Activated effector memory CD4-positive, alpha-beta T cell treated with anti-CD3 and anti-CD28 coated beads, Interleukin-2, amount 50 U/mL, for 16 hours (primary cell): Measurements from ENCODE around the gene RYR3.
"Not testable (repeated sequence)": the region's sequence is repeated elsewhere in the genome, so short reads cannot be mapped to it uniquely, and the experiment has no call there.

Experiments used
- DNase-seq: peaks from one replicate; pipeline ENCODE4 v3.0.0-alpha.2; 2020

The RYR3 gene

GRCh38 chr15:33526532-33526931 is 215.8 kb downstream of the RYR3 start:
- DNase-seq = no peak

- DNase-seq = no peak
Measured at GRCh38 chr15:33533197-33533596, 222.4 kb downstream of the RYR3 start.

DNA sequence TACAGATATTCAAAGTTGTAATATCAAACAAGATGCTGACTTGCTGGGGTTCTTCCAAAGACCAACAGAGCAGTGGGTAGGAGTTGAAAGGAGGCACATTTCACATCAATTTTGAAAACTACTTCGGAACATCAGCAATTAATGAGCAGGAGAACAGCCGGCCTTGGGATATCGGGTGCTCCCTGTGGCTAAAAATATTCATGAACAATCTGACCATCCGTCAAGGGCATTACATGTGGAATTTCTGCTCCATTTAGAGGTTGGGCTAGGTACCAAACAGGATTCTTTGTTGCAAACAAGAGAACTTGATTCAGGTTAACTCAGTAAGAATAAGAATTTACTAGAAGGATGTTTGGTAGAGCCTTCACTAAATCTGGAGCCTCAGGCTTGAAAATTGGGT is 223.9 kb downstream of the RYR3 start:
- no peak for DNase-seq

- no peak for DNase-seq
Measured at GRCh38 chr15:33535135-33535534, 224.4 kb downstream of the RYR3 start.

DNA sequence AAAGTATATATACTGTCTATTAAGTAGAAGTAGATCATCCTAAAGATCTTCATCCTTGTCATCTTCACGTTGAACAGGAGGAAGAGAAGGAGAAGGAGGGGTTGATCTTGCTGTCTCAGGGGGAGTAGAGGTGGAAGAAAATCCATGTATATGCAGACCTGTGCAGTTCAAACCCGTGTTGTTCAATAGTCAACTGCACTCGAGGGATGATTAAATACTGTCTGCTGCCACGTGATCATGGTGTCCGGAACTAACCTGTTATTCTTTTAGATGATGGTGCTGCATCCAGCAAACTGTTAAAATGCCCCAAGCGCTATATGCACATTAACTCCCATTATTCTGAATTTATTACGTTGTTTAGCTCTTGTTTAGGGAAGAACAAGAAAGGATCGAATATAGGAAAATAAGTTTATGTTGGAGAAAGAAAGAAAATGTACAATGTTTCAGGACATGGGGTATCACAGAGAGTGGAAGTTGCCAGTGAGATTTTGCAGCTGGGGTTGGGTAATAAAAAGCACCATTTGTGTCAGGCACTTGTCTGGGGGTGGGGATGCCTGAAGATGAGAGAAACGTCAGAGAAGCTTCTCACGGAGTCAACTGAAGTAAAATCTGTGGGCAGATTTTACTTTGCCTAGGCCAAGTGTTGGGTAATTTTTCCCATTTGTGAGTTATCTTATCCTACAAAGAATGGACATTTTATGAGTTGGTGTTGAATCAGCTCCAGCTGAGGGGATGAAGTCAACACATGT is 229.2 kb downstream of the RYR3 start:
- no peak for DNase-seq

DNA sequence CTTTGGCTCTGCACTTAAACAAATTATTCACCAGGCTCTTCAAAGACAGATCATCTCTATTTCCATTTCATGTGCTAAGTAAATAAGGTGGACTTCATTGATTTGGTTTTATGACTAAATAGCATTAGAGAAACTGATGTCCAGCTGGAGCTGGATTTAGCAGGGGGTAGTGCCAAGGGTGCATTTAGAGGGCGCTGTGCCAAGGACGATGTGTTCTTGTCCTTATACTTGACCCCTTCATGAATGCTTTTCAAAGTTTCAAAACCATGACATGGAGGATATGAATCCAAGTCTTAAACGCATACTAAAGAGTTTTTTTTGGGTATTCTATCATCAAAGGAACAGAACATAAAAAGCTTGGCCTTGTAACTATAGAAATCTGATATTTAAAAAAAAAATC is 233.2 kb downstream of the RYR3 start:
- no peak for DNase-seq

GRCh38 chr15:33545866-33546265 is 235.1 kb downstream of the RYR3 start:
- DNase-seq = no peak

- no peak for DNase-seq
Measured at GRCh38 chr15:33547876-33548275, 237.1 kb downstream of the RYR3 start.

DNA sequence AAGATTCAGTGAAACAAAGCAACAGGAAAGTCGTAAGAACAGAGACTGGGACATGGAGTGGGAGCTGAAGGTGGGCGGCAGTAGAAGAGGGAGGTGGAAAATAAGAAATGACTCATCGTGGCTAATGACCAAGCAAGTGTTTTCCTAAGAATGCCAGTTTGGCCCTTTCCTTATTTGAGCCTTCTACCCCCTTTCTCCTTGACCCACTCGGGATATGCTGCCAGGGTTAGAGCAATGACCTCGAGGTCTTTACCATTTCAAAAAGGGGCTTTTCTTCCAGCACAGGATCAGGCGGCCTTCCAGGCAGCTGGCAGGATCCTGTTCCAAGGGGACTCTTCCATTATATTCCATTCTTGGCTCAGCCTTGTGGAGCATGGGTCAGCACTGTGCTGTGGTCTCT is 241.1 kb downstream of the RYR3 start:
- no peak for DNase-seq

DNA sequence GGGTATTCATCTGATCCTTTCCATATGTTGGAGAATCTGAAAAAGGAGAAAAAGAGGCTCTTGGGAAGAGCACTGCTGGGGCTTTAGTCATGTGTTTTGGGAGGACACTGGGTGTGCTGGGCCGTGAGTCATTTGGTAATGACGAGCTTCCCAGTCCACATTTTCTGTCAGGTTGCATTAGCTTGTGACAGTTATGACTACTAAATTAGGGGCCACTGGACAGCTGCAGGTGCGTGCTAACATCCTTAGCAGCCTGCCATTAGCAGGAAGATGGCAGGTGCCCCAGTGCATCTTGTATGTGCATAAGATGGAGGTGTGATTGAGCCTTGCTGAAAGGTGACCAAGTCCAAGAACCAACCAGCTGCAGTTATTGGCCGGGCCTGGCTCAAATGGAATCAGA is 242.4 kb downstream of the RYR3 start:
- no peak for DNase-seq

DNA sequence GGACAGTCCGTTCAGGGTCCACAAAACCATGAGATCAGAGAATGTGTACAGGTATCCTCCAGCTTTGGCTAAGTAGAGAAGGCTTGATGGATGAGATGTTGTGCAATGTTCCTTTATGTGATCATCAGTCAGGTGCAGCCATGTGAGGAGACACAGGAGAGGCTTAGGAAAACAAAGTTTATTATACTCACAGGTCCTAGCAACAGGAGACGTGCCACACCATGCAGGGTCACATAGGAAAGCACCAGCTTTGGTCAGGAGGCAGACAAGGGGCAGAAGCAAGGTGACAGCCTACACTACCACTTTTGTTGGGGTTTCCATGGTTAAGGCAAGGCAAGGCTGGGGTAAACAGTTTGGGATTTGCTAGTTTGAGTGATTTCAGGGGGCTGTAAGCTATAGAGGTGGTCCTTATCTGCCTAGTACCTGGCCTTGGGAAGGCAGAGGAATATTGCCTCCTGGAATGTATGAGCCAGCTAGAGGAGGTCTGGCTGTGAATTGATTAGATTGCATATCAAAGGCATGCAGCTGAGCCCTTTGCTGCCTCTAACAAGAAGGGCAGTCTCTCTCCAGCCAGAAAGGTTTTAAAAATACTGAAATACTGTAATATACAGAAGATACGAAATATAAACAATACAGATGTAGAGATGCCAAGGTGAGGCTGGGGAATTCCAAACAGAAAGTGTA is 248.6 kb downstream of the RYR3 start:
- DNase-seq = no peak

DNA sequence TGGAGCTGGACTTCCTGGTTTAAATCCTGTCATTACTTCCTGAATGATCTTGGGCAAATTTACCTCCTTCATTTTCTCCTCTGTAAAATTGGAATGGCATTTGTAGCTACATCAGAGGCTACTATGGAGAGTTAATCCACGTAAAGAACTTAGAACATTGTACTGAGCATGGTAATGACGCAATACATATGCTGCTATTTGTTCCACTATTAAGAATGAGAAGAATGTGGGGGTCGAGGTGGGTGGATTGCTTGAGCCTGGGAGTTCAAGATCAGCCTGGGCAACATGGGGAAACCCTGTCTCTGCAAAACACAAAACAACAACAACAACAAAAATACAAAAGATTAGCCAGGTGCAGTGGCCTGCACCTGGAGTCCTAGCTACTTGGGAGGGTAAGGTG is 250.6 kb downstream of the RYR3 start:
- DNase-seq = no peak

GRCh38 chr15:33561967-33562366 is 251.2 kb downstream of the RYR3 start:
- no peak for DNase-seq

DNA sequence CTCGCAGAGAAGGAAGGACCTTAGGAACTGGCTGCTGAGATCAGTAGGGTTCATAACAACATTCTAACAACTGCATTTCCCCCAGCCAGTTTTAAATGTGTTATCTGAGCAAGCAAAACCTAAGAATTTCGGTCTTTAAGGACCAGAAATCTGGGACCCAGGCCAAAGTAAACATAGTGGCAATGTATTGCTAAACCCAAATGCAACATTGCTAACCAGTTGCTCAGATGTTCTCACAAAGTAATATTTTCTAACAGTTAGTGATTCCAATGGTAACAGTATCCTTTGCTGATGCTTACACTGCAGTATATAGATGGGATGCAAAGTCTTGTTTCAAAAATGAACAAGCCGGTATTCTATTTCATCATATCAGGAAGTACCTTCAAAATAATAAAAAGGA is 254.3 kb downstream of the RYR3 start:
- DNase-seq = no peak

DNA sequence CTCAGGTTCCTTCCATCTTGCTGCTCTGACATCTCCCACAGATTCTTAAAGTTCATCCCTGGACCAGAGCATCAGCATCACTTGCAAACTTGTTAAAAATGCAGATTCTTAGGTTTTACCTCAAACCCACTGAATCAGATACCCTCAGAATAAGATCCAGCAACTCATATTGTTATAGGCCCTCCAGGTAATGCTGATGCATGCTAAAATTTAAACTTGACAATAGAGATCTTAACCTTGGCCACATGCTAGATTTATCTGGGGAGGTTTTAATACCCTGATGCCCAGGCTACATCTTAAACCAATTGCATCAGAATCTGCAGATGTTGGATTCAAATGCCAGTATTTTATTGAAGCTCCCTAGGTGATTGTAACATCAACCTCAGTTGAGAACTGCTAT is 256.9 kb downstream of the RYR3 start:
- no peak for DNase-seq

DNA sequence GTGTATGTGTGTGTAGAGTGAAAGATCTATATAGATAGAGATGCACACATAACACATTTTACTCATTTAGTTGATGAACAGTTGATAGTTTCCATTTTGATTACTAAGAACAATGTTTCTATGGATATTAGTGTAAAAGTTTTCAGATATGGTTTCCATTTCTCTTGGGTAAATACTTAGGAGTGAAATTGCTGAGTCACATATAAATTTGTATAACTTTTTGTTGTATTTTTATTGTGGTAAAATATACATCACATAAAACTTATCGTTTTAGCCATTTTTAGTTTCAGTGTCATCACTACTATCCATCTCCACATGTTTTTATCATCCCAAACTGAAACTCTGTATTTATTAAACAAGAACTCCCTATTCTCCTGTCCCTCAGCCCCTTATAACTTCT is 258.3 kb downstream of the RYR3 start:
- DNase-seq = no peak

DNA sequence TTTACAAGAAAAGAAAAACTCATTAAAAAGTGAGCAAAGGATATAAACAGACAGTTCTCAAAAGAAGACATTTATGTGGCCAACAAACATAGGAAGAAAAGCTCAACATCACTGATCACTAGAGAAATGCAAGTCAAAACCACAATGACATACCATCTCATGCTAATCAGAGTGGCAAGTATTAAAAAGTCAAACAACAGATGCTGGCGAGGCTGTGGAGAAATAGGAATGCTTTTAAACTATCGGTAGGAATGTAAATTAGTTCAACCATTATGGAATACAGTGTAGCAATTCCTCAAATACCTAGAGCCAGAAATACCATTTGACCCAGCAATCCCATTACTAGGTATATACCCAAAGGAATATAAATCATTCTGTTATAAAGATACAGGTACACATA is 267.1 kb downstream of the RYR3 start:
- DNase-seq = not testable (repeated sequence)

GRCh38 chr15:33580526-33580925 is 269.8 kb downstream of the RYR3 start:
- DNase-seq = no peak

DNA sequence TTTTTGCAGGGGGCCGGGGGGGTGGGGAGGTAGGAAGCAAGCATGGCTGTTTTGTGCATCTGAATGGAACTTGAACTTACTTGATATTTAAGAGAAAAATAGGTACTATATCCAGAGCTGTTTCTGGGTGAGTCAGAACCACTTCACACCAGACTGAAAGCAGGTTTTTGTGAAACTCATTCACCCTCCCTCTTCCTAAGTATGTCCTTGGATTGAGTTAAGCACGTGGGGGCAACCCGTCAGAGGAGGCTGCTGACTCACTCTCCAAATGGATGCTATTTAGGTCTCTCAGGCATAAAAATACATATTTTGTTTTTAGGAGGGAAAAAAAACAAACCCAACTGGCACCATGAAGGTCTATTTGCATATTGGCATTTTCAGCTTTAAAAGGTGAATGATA is 270.3 kb downstream of the RYR3 start:
- no peak for DNase-seq

GRCh38 chr15:33584797-33585196 is 274.0 kb downstream of the RYR3 start:
- DNase-seq = no peak

DNA sequence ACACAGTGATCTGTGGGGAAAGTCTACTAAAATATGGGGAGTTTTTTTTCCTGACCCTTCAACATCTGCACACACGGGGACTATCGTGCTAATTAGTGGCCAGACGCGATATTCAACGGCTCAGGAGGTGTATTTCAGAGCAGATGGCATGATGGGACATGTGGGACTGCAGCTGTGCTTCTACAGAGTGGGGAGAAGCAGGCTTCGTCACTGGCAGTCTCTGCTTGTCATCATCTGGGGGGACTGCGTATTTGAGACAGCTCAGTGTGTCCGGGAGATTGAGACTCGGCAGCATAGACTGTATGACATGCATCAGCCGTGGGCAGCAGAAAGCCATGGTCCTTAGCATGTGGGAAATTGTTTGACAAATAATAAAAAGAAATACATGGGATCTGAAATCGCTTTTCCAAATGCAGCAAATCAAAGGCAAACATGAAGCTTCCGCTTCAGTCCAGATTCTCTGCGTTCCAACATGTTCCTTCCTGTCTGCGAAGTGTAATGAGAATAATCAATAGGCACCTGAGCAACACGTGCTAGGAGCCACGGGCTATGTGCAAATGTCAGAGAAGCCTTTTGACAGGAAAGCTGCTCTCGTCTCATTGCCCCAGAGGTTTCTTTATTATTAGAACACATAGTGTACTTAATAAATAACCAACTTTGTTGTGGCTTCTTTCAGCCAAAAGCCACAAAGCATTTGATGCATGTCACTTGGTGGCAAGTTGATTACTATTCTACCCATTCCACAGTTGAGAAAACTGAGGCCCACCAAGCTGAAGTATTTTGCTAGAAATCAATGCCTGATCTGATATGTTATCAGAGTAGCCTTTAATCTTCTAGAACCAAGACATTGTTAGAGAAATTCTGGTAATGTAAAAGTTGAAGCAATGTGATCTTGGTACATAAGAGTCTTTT is 276.3 kb downstream of the RYR3 start:
- no peak for DNase-seq

GRCh38 chr15:33587773-33588172 is 277.0 kb downstream of the RYR3 start:
- no peak for DNase-seq

DNA sequence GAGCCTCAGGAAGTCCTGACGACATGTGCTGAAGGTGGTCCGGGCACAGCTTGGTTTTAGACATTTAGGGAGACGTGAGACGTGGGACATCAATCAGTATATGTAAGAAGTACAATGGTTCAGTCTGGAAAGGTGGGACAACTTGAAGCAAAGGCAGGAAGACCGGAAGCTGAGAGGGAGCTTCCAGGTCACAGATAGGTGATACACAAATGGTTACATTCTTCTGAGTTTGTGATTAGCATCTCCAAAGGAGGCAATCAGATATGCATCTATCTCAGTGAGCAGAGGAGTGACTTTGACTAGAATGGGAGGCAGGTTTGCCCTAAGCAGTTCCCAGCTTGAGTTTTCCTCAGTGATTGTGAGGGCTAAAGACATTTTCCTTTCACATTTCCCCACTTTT is 282.1 kb downstream of the RYR3 start:
- DNase-seq = no peak

GRCh38 chr15:33598382-33598781 is 287.6 kb downstream of the RYR3 start:
- DNase-seq = not testable (repeated sequence)
